ENCODE measurements around the gene AGRP.
"Not testable (repeated sequence)": the region's sequence is repeated elsewhere in the genome, so short reads cannot be mapped to it uniquely, and the experiment has no call there.

The AGRP gene, protein sequence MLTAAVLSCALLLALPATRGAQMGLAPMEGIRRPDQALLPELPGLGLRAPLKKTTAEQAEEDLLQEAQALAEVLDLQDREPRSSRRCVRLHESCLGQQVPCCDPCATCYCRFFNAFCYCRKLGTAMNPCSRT

DNA sequence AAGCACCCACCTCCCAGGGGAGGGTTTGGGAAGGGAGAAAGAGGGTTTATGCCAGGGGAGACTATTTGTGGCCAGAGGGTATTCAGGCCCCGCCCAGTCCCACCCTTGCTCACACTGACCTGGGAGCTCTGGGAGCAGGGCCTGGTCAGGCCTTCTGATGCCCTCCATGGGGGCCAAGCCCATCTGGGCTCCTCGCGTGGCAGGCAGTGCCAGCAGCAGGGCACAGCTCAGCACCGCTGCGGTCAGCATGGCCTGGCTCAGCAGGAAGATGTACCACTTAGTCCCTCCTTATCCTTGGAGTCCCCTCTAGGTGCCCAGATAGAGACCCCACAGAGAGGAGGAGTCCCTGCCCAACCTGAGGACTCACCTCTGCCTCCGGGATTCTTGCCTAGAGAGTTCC is at the start of gene AGRP:
Gene AGRP (minus strand): TSS at position 398 of the 400 bp plus-strand sequence. CDS start 149 bp downstream, at position 249.
- no peak for DNase-seq

DNA sequence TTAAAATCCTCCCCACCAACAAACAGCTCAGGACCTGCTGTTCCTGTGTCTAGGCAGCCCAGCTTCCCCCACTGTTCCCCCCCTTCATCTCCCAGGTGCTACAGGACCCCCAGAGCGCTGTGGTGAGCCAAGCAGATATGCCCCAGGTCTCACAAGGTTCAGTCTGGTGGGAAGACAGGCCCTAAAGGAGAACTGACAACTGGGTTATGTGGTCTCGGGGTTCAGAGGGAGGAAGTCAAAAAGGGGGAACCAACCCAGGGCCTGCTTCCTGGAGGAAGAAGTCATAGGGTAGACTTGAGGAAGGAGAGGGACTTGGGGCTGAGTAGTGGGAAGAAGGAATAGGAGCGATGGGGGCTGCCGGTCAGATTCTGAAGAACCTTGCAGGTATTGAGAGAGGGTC is 47.9 kb upstream of the AGRP start:
- DNase-seq: no peak

- no peak for DNase-seq
Measured at GRCh38 chr16:67530013-67530939, 46.9 kb upstream of the AGRP start.

DNA sequence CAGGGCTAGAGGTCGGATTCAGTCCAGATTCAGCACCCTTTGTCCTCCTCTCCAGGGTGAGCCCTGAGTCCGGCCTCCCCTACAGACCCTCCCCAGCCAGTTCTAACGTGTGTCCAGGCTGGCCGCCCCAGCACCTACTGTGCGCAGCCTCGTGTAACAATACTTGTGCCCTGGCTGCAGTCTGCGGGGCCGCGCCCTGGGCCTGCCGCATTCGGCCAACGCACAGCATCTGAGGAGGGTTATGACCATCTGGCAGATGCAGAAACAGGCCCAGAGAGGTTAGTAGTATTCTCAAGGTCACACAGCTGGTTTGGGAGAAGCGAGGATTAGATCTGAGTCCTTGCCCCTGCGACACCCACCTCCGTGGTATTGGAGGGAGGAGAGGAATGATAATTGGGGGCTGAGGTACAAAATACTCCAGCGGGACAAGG is 46.2 kb upstream of the AGRP start:
- DNase-seq: no peak

- DNase-seq: no peak
Measured at GRCh38 chr16:67528870-67529581, 45.7 kb upstream of the AGRP start.

GRCh38 chr16:67528222-67528869 is 45.0 kb upstream of the AGRP start, which contains the start of gene RIPOR1:
Gene RIPOR1, plus strand, starts transcription at chr16:67528829. Its CDS starts 9,618 bp downstream, at chr16:67538447.
- DNase-seq: peak; percentile 32

DNA sequence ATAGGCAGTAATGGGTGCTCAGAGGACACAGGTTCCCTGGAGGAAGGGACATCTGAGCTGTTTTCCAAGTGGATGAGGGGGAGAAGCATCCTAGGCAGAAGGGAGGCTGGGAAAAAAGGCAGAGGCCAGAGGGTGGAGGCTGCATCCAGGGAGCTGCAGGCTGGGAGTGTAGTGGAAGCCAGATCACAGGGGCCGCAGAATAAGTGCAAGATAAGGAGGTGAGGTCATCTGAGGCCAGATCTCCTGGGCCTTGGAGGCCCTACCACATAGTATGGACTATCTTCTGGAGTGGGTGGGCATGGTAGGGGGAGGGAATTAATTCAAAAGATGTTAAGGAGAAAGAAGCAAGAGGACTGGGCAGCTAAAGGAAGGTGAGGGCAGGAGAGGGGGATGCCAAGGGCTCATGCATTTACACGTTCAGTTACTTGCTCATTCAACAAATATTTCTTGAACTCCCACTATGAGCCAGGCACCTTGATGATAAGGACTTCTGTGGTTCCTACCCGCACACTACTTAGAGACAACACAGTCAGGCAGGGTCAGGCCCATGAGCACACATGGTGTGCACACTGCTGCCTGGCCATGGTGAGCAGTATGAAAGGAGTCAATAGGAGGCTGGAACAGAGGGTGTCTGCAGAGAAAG is 42.9 kb upstream of the AGRP start:
- no peak for DNase-seq

GRCh38 chr16:67525176-67525860 is 42.0 kb upstream of the AGRP start:
- no peak for DNase-seq

- peak; percentile 97 for DNase-seq
Measured at GRCh38 chr16:67521095-67521804, 37.9 kb upstream of the AGRP start.

DNA sequence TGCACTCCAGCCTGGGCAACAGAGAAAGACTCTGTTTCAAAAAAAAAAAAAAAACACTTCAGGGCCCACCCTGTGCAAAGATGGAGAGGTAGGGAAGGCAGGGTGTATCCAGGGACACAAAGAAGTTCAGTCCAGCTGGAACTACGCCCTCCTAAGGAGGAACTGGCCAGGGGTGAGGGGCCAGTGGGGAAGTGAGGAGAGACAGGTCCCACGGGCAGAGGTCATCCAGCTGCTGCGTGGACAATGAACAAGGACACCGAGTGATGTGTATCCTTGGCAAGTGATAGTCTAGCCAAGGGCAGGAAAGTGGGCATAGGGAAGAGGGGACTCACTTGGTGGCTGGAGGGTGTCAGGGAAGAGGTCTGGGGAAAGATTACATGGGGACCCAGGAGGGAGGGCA is 35.9 kb upstream of the AGRP start:
- DNase-seq: no peak

DNA sequence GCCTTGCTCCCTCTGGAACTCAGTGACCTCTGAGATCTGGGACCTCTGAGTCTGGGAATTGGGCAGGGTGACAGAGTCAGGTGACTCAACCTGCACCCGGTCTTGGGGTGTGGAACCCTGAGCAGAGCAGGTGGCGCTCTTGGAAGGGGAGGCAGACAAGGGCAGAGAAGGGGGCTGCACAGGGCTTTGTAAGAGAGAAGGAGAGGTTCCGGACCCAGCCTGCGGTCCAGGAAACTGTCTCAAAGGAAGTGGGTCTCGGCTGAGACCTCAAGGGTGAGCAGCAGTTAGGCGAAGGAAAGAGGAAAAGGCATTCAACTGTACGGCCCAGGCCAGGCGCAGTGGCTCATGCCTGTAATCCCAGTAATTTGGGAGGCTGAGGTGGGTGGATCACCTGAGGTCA is 35.3 kb upstream of the AGRP start:
- DNase-seq: no peak

- DNase-seq: no peak
Measured at GRCh38 chr16:67517661-67518423, 34.5 kb upstream of the AGRP start.

GRCh38 chr16:67517155-67517445 is 33.8 kb upstream of the AGRP start:
- no peak for DNase-seq

DNA sequence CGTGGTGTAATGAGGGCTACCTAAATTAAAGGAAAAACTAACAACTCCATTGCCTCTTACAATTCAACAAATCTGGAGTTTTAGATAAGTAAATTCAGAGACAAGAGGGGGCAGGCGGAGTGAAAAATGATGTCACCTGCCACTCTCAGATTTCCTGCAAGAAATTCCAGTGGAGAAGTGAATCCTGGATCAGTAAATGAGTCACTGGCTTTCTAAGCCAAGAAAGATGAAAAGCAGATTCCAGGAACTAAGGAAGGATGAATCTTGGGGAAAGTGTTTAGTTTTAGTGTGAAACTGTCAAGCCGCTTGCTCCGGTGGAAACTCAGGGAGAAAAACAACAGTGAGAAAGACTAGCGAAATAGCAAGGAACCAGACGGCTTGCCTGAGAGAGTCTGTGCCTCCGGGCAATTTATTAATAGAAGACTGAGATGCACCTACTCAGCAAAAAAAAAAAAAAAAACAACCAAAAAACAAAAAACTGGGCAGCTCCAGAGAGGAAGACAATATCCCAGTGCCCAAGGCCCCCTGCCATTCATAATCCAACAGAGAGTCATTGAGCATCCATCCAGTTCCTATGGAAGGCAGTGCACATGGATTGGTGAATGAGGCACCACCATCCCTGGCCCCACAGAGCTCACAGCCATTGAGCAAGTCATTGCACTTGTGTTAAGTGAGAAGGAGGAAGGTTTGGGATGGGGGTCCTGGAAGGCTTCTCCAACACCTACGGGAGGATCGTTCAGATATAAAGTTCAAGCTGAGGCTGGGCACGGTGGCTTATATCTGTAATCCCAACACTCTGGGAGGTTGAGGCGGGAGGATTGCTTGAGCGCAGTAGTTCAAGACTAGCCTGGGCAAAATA is 33.2 kb upstream of the AGRP start:
- DNase-seq: no peak

GRCh38 chr16:67514382-67514828 is 31.1 kb upstream of the AGRP start:
- peak; percentile 86 for DNase-seq

DNA sequence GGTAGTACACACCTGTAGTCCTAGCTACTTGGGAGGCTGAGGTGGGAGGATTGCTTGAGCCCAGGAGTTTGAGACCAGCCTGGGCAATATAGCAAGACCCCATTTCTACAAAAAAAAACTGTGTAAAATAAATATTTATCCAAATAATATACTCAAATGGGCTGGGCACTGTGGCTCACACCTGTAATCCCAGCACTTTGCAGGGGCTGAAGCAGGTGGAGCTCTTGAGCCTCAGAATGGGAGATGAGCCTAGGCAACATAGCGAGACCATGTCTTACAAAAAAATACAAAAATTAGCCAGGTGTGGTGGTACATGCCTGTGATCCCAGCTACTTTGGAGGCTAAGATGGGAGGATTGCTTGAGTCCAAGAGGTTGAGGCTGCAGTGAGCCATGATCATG is 30.5 kb upstream of the AGRP start:
- not testable (repeated sequence) for DNase-seq

GRCh38 chr16:67509016-67509415 is 25.7 kb upstream of the AGRP start:
- DNase-seq: no peak

DNA sequence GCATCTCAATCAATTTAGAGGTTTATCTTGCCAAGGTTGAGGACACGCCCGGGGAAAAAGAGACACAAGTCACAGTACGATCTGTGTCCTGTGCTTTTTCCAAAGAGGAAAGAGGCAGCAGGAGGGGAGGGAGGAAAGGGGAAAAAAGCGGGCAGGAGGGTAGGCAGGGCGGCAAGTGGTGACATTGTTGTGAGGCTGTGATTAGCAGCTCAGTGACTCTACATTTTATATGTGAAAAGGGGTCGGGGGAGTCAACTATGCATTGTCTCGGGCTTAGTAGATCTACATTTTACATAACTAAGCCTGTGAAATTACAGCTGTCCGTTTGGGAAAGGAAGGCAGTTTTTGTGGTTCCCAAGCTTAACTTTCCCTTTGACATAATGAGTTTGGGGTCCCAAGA is 23.1 kb upstream of the AGRP start:
- DNase-seq: no peak
